Mammary epithelial cell (primary cell): ENCODE data around the gene SMIM29.

Experiments used
- CTCF ChIP-seq, 2 donors: IDR thresholded peaks in 1 of 2; conservative IDR thresholded peaks in 1 of 2; 2 replicates each; pipeline ENCODE4 v1.5.1; 2011 to 2012; ENCODE audit warnings: inconsistent platforms in 2 of 2, low read length in 2 of 2, mild to moderate bottlenecking in 2 of 2, control low read depth in 1 of 2, low read depth in 1 of 2; ENCODE audit not compliant: insufficient read depth in 1 of 2; ENCODE audit errors: extremely low read depth in 1 of 2
- EZH2 ChIP-seq: IDR thresholded peaks from 2 replicates; pipeline ENCODE4 v1.6.1; 2012; ENCODE audit warnings: low read length, inconsistent platforms, borderline replicate concordance

DNA sequence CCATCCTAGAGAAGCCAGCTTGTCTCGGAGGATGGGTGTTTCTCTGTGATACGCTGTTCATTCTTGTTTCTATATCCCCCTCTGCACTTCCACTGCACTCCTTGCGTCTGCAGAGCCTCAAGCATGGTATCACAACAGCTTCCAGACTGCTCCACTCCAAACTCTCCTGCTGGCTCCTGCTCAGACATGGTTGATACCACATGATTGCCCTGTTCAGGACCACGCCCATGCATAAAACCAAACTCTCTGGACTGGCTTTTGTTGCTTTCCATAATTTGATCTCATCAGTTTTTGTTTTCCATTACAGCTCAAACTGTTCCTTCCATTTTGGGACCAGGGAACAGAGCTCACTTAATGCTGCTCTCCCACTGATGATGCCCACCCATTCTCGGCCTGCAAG lies 30.0 kb upstream of the SMIM29 start:
- TF ChIP-seq CTCF (conservative IDR thresholded peaks at IDR 0.05 in 1 of 2, IDR thresholded peaks at IDR 0.05 in 1 of 2; ENCODE audit: extremely low read depth in 1 of 2, insufficient read depth in 1 of 2, low read depth in 1 of 2, low read length in 2 of 2) (no peak), EZH2 (no peak)
